ENCODE data around the gene TMEM205. TPM values are rescaled to one million over a fixed set of nuclear protein-coding genes. Genes with fewer than 3 reads are reported as not detected.
A peak's percentile ranks its signal among the peaks of the same experiment; 100 is the strongest.
"Not testable (repeated sequence)": the region's sequence is repeated elsewhere in the genome, so short reads cannot be mapped to it uniquely, and the experiment has no call there.

TMEM205 gene
- total RNA-seq, 1 donor from 2014 or later, result 46.0 TPM

DNA sequence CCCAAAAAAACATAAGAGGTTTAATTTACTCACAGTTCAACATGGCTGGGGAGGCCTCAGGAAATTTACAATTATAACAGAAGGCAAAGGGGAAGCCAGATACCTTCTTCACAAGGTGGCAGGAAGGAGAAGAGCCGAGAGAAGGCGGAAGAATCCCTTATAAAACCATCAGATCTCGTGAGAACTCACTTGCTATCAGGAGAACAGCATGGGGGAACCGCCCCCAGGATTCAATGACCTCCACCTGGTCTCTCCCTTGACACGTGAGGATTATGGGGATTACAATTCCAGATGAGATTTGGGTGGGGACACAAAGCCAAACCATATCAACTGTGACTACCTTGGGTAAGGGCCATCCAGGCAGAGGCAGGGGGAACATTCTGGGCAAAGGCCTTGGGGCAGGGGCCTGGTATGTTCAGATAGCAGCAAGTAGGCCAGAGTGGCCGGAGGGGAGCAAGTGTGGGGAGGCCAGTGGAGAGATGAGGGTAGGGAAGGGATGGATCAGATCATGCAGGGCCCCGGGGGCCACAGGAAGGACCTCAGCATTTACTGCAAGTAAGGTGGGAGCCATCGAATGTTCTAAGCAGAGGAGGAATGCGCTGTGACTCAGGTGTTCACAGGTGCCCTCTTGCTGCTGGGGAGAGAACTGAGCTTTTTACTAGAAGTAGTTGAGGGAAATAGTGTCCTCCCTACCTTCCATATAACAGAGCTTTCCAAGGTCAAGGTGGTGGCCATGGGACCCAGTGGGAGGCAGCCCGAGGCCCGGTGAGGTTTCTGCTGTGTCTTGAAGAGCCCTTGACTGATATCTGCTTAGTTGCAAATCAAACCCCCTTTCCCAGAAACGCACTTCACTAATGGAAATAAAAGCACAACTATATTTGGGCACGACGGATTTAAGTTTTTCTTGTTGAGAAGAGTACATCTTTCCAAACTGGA is 24.6 kb downstream of the TMEM205 start:
- Histone ChIP-seq H2AFZ (ENCODE audit: low read depth, low read length) (no peak overlapping the region), H3K4me3 (ENCODE audit: insufficient read depth, low read depth, low read length) (no peak overlapping the region), H3K4me1 (ENCODE audit: insufficient read depth, low read length) (peaks cover 11% of the 10 kb centered on the region), H3K27me3 (ENCODE audit: insufficient read depth, low read length) (no peaks in the 10 kb centered on the region), H3K4me2 (ENCODE audit: low read length) (no peak overlapping the region), H3K79me2 (ENCODE audit: insufficient read depth, low read length) (no peaks in the 10 kb centered on the region), H3K36me3 (ENCODE audit: insufficient read depth, low read length) (no peaks in the 10 kb centered on the region), H3K9me3 (ENCODE audit: insufficient read depth, low read depth, low read length) (no peaks in the 10 kb centered on the region), H4K20me1 (ENCODE audit: insufficient read depth, low read length) (no peaks in the 10 kb centered on the region), H3K27ac (ENCODE audit: low read depth, low read length) (no peak overlapping the region), H3K9ac (ENCODE audit: low read length) (no peak overlapping the region)
- TF ChIP-seq, protein P1, sequence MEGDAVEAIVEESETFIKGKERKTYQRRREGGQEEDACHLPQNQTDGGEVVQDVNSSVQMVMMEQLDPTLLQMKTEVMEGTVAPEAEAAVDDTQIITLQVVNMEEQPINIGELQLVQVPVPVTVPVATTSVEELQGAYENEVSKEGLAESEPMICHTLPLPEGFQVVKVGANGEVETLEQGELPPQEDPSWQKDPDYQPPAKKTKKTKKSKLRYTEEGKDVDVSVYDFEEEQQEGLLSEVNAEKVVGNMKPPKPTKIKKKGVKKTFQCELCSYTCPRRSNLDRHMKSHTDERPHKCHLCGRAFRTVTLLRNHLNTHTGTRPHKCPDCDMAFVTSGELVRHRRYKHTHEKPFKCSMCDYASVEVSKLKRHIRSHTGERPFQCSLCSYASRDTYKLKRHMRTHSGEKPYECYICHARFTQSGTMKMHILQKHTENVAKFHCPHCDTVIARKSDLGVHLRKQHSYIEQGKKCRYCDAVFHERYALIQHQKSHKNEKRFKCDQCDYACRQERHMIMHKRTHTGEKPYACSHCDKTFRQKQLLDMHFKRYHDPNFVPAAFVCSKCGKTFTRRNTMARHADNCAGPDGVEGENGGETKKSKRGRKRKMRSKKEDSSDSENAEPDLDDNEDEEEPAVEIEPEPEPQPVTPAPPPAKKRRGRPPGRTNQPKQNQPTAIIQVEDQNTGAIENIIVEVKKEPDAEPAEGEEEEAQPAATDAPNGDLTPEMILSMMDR (IDR thresholded peaks at IDR 0.05; ENCODE audit: insufficient read depth, low read depth, low read length), result no peak
- no peak for TF ChIP-seq EZH2 (IDR thresholded peaks at IDR 0.05; ENCODE audit: insufficient read depth, low read length)
- no peaks in the 10 kb centered on the region for H3K36me3 Mint-ChIP-seq (ENCODE audit: low read depth, unreplicated experiment)
- H3K27ac Mint-ChIP-seq (ENCODE audit: unreplicated experiment), result peak overlapping the region; percentile 31
- no peak overlapping the region for H3K4me3 Mint-ChIP-seq (ENCODE audit: unreplicated experiment)
- no peaks in the 10 kb centered on the region for H3K9me3 Mint-ChIP-seq (ENCODE audit: unreplicated experiment)
- DNase-seq (ENCODE audit: low read depth) (no peak), FAIRE-seq (no peak)
- peaks cover 4% of the 10 kb centered on the region for H3K27me3 Mint-ChIP-seq (ENCODE audit: low read depth, unreplicated experiment)
- H3K4me1 Mint-ChIP-seq (ENCODE audit: low read depth, unreplicated experiment), result peaks cover 2% of the 10 kb centered on the region

DNA sequence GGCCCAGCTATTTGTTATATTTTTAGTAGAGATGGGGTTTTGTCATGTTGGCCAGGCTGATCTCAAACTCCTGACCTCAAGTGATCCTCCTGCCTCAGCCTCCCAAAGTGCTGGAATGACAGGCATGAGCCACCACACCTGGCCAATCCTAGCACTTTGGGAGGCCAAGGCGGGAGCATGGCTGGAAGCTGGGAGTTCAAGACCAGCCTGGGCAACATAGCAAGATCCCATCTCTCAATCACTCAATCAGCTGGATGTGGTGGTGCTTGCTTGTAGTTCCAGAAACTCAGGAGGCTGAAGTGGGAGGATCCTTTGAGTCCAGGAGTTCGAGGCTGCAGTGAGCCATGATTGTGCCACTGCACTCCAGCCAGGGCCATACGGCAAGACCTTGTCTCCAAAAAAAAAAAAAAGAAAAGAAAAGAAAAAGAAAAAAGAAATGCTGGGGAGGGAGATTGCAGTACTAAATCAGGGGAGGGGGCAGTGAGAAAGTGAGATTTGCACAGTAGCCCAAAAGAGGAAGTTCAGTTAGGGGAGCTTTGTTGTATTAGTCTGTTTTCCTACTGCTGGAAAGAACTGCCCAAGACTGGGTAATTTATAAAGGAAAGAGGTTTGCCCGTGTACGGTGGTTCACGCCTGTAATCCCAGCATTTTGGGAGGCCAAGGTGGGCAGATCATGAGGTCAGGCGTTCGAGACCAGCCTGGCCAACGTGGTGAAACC is 25.6 kb downstream of the TMEM205 start:
- H3K36me3 Mint-ChIP-seq (ENCODE audit: low read depth, unreplicated experiment); H3K79me2 ChIP-seq (ENCODE audit: insufficient read depth, low read length); H4K20me1 ChIP-seq (ENCODE audit: insufficient read depth, low read length); H3K36me3 ChIP-seq (ENCODE audit: insufficient read depth, low read length); H3K9me3 ChIP-seq (ENCODE audit: insufficient read depth, low read depth, low read length); H3K9ac ChIP-seq (ENCODE audit: low read length); H3K27ac ChIP-seq (ENCODE audit: low read depth, low read length); H3K27ac Mint-ChIP-seq (ENCODE audit: unreplicated experiment); H3K27me3 ChIP-seq (ENCODE audit: insufficient read depth, low read length); H3K27me3 Mint-ChIP-seq (ENCODE audit: low read depth, unreplicated experiment); DNase-seq (ENCODE audit: low read depth); H3K9me3 Mint-ChIP-seq (ENCODE audit: unreplicated experiment); H3K4me3 Mint-ChIP-seq (ENCODE audit: unreplicated experiment); H2AFZ ChIP-seq (ENCODE audit: low read depth, low read length); H3K4me2 ChIP-seq (ENCODE audit: low read length); FAIRE-seq; H3K4me3 ChIP-seq (ENCODE audit: insufficient read depth, low read depth, low read length); H3K4me1 Mint-ChIP-seq (ENCODE audit: low read depth, unreplicated experiment): not testable (repeated sequence)
- H3K4me1 ChIP-seq (ENCODE audit: insufficient read depth, low read length), result peaks cover 11% of the 10 kb centered on the region

DNA sequence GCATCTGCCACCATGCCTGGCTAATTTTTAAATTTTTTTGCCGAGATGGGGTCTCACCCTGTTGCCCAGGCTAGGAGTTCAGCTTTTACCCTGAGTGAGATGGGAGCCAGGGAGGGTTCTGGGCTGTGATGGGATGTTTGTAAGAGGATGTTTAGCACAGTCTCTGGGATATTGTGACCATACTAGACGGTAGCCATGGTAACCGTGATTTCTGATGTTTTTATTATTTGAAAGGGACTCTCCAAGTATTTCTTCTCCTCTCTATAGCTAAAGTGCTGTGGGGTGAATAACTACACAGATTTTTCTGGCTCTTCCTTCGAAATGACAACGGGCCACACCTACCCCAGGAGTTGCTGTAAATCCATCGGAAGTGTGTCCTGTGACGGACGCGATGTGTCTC is 39.7 kb downstream of the TMEM205 start:
- no peaks in the 10 kb centered on the region for H3K9me3 ChIP-seq (ENCODE audit: insufficient read depth, low read depth, low read length)
- H3K9ac ChIP-seq (ENCODE audit: low read length), result no peak overlapping the region
- Mint-ChIP-seq H3K27me3 (ENCODE audit: low read depth, unreplicated experiment) (peaks cover 20% of the 10 kb centered on the region), H3K9me3 (ENCODE audit: unreplicated experiment) (no peaks in the 10 kb centered on the region), H3K36me3 (ENCODE audit: low read depth, unreplicated experiment) (no peaks in the 10 kb centered on the region), H3K4me3 (ENCODE audit: unreplicated experiment) (no peak overlapping the region), H3K27ac (ENCODE audit: unreplicated experiment) (no peak overlapping the region), H3K4me1 (ENCODE audit: low read depth, unreplicated experiment) (no peaks in the 10 kb centered on the region)
- FAIRE-seq, result no peak
- H4K20me1 ChIP-seq (ENCODE audit: insufficient read depth, low read length), result no peaks in the 10 kb centered on the region
- H2AFZ ChIP-seq (ENCODE audit: low read depth, low read length), result no peak overlapping the region
- H3K4me3 ChIP-seq (ENCODE audit: insufficient read depth, low read depth, low read length), result no peak overlapping the region
- H3K79me2 ChIP-seq (ENCODE audit: insufficient read depth, low read length), result no peaks in the 10 kb centered on the region
- DNase-seq (ENCODE audit: low read depth), result no peak
- no peaks in the 10 kb centered on the region for H3K36me3 ChIP-seq (ENCODE audit: insufficient read depth, low read length)
- H3K27me3 ChIP-seq (ENCODE audit: insufficient read depth, low read length), result peaks cover 5% of the 10 kb centered on the region
- TF ChIP-seq, protein P1 (IDR thresholded peaks at IDR 0.05; ENCODE audit: insufficient read depth, low read depth, low read length), result no peak
- TF ChIP-seq EZH2 (IDR thresholded peaks at IDR 0.05; ENCODE audit: insufficient read depth, low read length), result no peak
- H3K4me2 ChIP-seq (ENCODE audit: low read length), result no peak overlapping the region
- no peak overlapping the region for H3K27ac ChIP-seq (ENCODE audit: low read depth, low read length)
- no peaks in the 10 kb centered on the region for H3K4me1 ChIP-seq (ENCODE audit: insufficient read depth, low read length)

All from astrocyte (in vitro differentiated cells and primary cell).